ENCODE results near the gene TMPRSS7. TPM values are rescaled to one million over a fixed set of nuclear protein-coding genes. Genes with fewer than 3 reads are reported as not detected.

The TMPRSS7 gene
- total RNA-seq, 1 experiment from 2014 or later, result 0.10 TPM

GRCh38 chr3:112126511-112126911 is 92.0 kb downstream of the TMPRSS7 start:
- DNase-seq (ENCODE audit: low read depth), result no peak

DNA sequence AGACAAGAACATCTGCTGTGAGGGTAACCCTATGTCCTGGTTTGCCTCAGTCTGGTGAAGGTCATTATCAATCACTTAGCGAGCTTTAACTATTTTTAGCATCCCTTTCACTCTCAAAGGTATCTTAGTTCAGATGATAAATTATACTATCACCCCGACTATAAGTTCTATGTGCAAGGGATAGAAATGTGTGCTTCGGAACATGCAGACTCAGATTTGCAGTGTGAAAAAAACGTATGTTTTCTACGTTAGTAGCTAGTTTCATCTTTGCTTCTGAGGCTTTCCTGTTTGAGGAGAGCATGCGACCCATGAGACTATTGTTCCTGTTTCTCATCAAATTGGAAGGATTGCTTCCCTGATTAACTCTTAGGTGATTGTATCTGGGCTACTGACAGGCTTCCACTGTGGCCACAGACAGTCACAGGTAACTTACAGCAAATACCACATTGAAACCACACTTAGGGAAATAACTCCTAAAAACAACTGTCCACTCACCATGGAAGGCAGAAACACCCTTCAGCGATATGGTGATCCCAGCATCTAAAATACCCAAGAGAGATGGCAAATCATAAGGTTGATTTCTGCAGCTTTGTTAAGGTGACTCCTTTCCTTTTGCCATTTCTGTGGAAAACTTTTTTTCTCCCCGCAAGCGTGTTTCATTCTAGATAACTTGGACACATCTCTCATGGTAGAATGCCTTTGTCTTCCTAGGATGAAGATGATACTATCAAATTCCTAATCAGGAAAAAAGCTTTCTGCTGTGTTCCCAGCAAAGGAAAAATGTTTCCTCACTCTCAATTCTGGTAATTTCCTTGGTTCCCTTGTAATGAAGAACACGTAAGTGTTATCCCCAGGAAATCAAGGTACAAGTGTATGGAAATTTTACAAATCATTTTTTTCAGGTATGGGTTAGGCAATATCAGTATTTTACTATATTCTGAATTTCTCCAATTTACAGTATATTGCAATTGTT is 93.3 kb downstream of the TMPRSS7 start:
- no peak for DNase-seq (ENCODE audit: low read depth)

DNA sequence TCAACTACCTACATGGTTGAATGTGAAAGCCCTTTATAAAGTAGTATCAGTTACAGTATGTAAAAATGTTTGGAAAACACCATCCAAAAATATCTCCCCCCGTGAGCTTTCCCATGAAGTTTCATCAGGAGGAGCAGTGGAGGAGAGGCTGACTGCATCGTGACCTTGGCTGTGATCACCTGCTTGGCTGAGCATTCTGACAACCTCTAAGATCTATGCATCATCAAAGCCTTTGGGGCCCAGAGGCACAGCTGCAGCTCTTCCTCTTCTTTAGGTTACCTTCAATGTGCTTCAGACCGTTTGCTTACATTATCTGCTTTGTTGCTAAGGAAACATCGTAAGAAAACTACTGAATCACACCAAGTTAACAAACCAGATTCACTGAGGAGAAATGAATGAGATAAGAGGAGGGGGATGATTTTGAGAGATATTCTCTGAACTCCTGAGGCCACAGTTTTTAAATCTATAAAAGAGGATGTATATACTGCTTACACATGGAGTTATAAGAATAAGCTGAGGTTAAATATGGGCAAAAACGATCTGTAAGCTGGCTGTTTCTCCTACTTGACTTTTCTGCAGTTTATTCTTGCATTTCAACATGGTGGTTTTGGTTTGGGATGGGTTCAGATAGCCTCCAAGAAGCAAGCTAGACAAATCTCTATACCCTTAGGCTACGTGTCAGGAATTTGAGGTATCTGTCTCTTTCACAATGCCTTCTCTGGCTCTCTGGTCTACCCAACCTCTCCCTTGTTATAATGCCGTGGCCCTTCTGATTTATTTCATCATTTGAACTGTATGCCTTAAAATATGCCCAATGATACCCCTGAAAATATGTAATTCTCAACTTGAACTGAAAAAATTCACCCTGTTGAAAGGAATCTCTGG is 94.5 kb downstream of the TMPRSS7 start:
- DNase-seq (ENCODE audit: low read depth), result no peak

DNA sequence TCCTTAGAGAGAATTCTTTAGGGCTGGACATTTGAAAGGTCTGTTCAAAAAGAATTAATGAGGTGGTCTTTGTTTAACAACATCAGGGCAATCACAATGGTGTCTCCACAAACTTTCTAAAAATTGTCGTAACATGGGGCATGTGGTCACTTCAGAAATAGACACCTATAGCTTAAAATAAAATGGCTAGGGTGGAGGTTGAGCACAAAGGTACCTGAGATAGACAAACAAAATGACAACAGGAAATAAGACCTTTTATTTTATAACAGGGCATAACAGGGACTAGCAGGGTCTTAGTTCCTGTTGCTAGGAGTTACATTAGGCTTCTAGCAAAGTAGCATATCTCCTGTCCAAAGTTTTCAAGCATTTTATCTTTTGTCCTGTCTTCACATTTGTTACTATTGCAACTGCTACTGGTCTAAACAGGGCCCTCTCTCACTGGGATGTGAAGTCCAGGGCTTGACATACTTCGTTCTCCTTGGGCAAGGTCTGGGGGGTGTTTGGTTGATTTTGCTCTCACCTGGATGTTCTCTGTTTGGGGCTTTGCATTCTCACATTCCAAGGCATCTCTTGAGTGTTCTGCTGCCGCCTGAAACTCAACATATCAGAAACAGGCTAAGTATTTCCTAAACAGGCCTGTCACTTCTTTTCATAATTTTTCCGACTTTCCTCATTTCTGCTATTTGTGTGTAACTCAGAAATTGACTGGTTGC is 95.5 kb downstream of the TMPRSS7 start:
- no peak for DNase-seq (ENCODE audit: low read depth)

GRCh38 chr3:112130638-112130993 is 96.1 kb downstream of the TMPRSS7 start:
- no peak for DNase-seq (ENCODE audit: low read depth)

Small RNA genes lying within 50 kb of the gene (small RNA-seq; reads per million reads assigned to genes)
- not detected for gene MIR567

Other genes starting within 250 kb of the TMPRSS7 start
- 57.3 and 58.5 TPM in 2 replicates for gene PHLDB2, start 175.5 kb upstream of the TMPRSS7 start, total RNA-seq (2014; rRNA removed; shearing (Covaris generic))
- 55.4 and 61.5 TPM in 2 replicates for gene ABHD10, start 55.7 kb upstream of the TMPRSS7 start, total RNA-seq (2014; rRNA removed; shearing (Covaris generic))
- gene TAGLN3, start 35.8 kb upstream of the TMPRSS7 start, total RNA-seq (2014; rRNA removed; shearing (Covaris generic)), result 16.4 and 17.9 TPM in 2 replicates
- 19.4 and 21.5 TPM in 2 replicates for gene C3orf52, start 51.7 kb downstream of the TMPRSS7 start, total RNA-seq (2014; rRNA removed; shearing (Covaris generic))
- gene GCSAM, start 98.5 kb downstream of the TMPRSS7 start, total RNA-seq (2014; rRNA removed; shearing (Covaris generic)), result not detected in 2 replicates

All from HT1080 (cell line).